ENCODE results near the gene ARHGAP44. TPM values are rescaled to one million over a fixed set of nuclear protein-coding genes. Genes with fewer than 3 reads are reported as not detected.

The ARHGAP44 gene
- total and polyA plus RNA-seq, 2 experiments from 2014 or later, result 4.6 to 5.4 TPM

DNA sequence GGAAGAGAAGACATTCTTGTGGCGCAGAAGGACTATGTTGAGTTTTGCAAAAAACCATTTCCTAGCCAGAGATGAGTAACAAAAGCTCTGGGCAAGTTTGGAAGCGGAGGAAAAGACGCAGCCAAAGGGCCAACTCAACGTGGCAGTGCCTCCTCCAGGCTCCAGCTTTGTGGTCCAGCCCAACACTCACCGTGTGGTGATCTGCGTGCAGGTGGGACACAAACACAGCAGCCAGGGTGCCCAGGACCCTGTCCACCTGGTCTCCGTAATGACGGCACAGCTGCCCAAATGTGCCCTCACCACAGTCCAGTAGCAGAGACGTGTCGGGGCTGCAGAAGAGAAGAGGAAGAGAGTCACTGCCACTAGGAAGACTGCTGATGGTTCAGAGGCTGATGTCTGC, 207.1 kb downstream of the ARHGAP44 start:
- H3K27me3 ChIP-seq, result no peaks in the 10 kb centered on the region
- H3K4me1 ChIP-seq (ENCODE audit: insufficient read depth), result no peaks in the 10 kb centered on the region
- H3K9me3 ChIP-seq (ENCODE audit: low read depth), result no peaks in the 10 kb centered on the region
- H3K4me3 ChIP-seq, result no peak overlapping the region
- H3K9me2 ChIP-seq (replicated peaks; ENCODE audit: insufficient read depth), result no peaks in the 10 kb centered on the region
- TF ChIP-seq, protein P1, sequence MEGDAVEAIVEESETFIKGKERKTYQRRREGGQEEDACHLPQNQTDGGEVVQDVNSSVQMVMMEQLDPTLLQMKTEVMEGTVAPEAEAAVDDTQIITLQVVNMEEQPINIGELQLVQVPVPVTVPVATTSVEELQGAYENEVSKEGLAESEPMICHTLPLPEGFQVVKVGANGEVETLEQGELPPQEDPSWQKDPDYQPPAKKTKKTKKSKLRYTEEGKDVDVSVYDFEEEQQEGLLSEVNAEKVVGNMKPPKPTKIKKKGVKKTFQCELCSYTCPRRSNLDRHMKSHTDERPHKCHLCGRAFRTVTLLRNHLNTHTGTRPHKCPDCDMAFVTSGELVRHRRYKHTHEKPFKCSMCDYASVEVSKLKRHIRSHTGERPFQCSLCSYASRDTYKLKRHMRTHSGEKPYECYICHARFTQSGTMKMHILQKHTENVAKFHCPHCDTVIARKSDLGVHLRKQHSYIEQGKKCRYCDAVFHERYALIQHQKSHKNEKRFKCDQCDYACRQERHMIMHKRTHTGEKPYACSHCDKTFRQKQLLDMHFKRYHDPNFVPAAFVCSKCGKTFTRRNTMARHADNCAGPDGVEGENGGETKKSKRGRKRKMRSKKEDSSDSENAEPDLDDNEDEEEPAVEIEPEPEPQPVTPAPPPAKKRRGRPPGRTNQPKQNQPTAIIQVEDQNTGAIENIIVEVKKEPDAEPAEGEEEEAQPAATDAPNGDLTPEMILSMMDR (IDR thresholded peaks at IDR 0.05; ENCODE audit: poor library complexity), result no peak
- TF ChIP-seq EZH2phosphoT487 (IDR thresholded peaks at IDR 0.05; ENCODE audit: low read depth, severe bottlenecking, unreplicated experiment) (no peak), EZH2 (IDR thresholded peaks at IDR 0.05; ENCODE audit: borderline replicate concordance) (no peak)
- H2AFZ ChIP-seq, result no peak overlapping the region
- no peak for DNase-seq (ENCODE audit: low spot score)
- H3K27ac ChIP-seq, result no peak overlapping the region
- H3K79me2 ChIP-seq, result no peaks in the 10 kb centered on the region
- no peak overlapping the region for H3K4me2 ChIP-seq
- 98% methylated on average over 10 of the region's 10 CpGs for WGBS (ENCODE audit: low lambda C conversion rate, missing lambda C conversion rate)
- no peaks in the 10 kb centered on the region for H4K20me1 ChIP-seq (ENCODE audit: insufficient read depth, poor library complexity, severe bottlenecking)
- no peaks in the 10 kb centered on the region for H3K36me3 ChIP-seq (replicated peaks; ENCODE audit: insufficient read depth, low read depth)

DNA sequence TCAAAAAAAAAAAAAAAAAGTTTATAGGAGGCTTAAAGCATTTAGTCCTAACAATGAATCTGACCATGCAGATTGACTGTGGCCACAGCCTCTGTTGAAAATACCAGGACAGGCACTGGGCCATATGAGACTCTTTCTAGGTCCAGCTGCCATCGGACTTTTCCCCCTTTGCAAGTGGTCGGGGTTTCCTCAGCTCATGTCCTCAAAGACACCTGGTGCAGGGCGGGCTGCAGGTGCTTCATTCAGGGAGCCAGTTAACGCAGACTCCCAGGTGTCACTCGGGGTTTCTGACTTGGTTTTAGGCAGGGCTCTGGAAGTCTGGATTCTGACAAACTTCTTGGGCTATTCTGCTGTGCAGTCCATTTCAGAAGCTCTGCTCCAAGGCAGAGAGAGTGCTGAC, 207.6 kb downstream of the ARHGAP44 start:
- DNase-seq (ENCODE audit: low spot score), result no peak
- WGBS (ENCODE audit: low lambda C conversion rate, missing lambda C conversion rate), result 95% methylated on average over 5 of the region's 5 CpGs
- no peaks in the 10 kb centered on the region for H3K9me3 ChIP-seq (ENCODE audit: low read depth)
- TF ChIP-seq, protein P1 (IDR thresholded peaks at IDR 0.05; ENCODE audit: poor library complexity), result no peak
- no peak for TF ChIP-seq EZH2 (IDR thresholded peaks at IDR 0.05; ENCODE audit: borderline replicate concordance)
- no peak for TF ChIP-seq EZH2phosphoT487 (IDR thresholded peaks at IDR 0.05; ENCODE audit: low read depth, severe bottlenecking, unreplicated experiment)
- H3K27me3 ChIP-seq, result no peaks in the 10 kb centered on the region
- H3K9me2 ChIP-seq (replicated peaks; ENCODE audit: insufficient read depth), result no peaks in the 10 kb centered on the region
- no peaks in the 10 kb centered on the region for H3K79me2 ChIP-seq
- H3K4me2 ChIP-seq, result no peak overlapping the region
- no peaks in the 10 kb centered on the region for H3K36me3 ChIP-seq (replicated peaks; ENCODE audit: insufficient read depth, low read depth)
- H3K4me3 ChIP-seq, result no peak overlapping the region
- H3K4me1 ChIP-seq (ENCODE audit: insufficient read depth), result no peaks in the 10 kb centered on the region
- no peaks in the 10 kb centered on the region for H4K20me1 ChIP-seq (ENCODE audit: insufficient read depth, poor library complexity, severe bottlenecking)
- H3K27ac ChIP-seq, result no peak overlapping the region
- no peak overlapping the region for H2AFZ ChIP-seq

DNA sequence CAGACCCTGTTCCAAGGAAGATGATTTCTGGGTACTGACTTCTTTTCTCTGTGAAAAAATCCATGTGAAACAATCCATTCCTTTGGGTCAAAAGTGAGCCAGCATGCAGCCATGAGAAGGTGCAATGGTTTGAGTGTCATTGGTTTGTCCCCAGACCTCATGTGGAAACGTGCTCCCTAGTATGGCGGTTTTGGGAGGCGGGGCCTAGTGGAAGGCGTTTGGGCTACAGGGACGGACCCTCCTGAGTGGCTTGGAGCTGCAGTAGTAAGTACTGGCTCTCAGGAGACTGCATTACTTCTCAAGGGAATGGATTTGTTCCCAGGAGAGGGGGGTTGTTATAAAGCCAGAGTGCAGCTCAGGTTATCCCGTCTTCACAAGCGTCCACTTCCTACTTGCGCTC, 209.2 kb downstream of the ARHGAP44 start:
- no peaks in the 10 kb centered on the region for H3K79me2 ChIP-seq
- no peak overlapping the region for H3K4me2 ChIP-seq
- TF ChIP-seq, protein P1 (IDR thresholded peaks at IDR 0.05; ENCODE audit: poor library complexity), result no peak
- no peak for TF ChIP-seq EZH2phosphoT487 (IDR thresholded peaks at IDR 0.05; ENCODE audit: low read depth, severe bottlenecking, unreplicated experiment)
- no peak for TF ChIP-seq EZH2 (IDR thresholded peaks at IDR 0.05; ENCODE audit: borderline replicate concordance)
- H3K36me3 ChIP-seq (replicated peaks; ENCODE audit: insufficient read depth, low read depth), result no peaks in the 10 kb centered on the region
- H3K4me3 ChIP-seq, result no peak overlapping the region
- no peaks in the 10 kb centered on the region for H3K4me1 ChIP-seq (ENCODE audit: insufficient read depth)
- no peaks in the 10 kb centered on the region for H4K20me1 ChIP-seq (ENCODE audit: insufficient read depth, poor library complexity, severe bottlenecking)
- 90% methylated on average over 8 of the region's 8 CpGs for WGBS (ENCODE audit: low lambda C conversion rate, missing lambda C conversion rate)
- no peak for DNase-seq (ENCODE audit: low spot score)
- no peaks in the 10 kb centered on the region for H3K9me2 ChIP-seq (replicated peaks; ENCODE audit: insufficient read depth)
- H3K9me3 ChIP-seq (ENCODE audit: low read depth), result no peaks in the 10 kb centered on the region
- no peaks in the 10 kb centered on the region for H3K27me3 ChIP-seq
- H2AFZ ChIP-seq, result no peak overlapping the region
- H3K27ac ChIP-seq, result no peak overlapping the region

DNA sequence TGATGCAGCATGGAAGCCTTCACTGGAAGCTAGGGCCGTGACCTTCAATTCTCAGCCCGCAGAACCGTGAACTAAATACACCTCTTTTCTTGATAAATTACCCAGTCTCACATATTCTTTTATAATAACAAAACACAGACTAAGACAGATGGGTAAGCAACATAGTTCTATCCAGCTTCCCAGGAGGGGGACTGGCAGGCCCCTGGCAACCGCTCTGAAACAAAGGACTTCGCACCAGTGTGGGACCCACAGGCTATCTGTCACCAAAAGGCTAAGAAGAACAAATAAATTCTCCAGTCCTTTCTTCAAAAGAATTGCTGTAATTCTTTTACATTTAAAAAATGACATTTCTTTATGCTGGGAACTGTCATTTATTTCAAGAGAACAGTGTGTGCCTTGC, 209.6 kb downstream of the ARHGAP44 start:
- Histone ChIP-seq H3K27ac (no peak overlapping the region), H3K4me2 (no peak overlapping the region), H3K36me3 (replicated peaks; ENCODE audit: insufficient read depth, low read depth) (no peaks in the 10 kb centered on the region), H3K79me2 (no peaks in the 10 kb centered on the region), H4K20me1 (ENCODE audit: insufficient read depth, poor library complexity, severe bottlenecking) (no peaks in the 10 kb centered on the region), H3K9me3 (ENCODE audit: low read depth) (no peaks in the 10 kb centered on the region), H3K27me3 (no peaks in the 10 kb centered on the region), H3K9me2 (replicated peaks; ENCODE audit: insufficient read depth) (no peaks in the 10 kb centered on the region), H3K4me3 (no peak overlapping the region), H3K4me1 (ENCODE audit: insufficient read depth) (no peaks in the 10 kb centered on the region), H2AFZ (no peak overlapping the region)
- no peak for DNase-seq (ENCODE audit: low spot score)
- WGBS (ENCODE audit: low lambda C conversion rate, missing lambda C conversion rate), result 94% methylated on average over 5 of the region's 5 CpGs
- TF ChIP-seq EZH2phosphoT487 (IDR thresholded peaks at IDR 0.05; ENCODE audit: low read depth, severe bottlenecking, unreplicated experiment) (no peak), EZH2 (IDR thresholded peaks at IDR 0.05; ENCODE audit: borderline replicate concordance) (no peak)
- TF ChIP-seq, protein P1 (IDR thresholded peaks at IDR 0.05; ENCODE audit: poor library complexity), result no peak
